Parathyroid adenoma (tissue), 2 donors: ENCODE results near the gene CRB1.

Source experiments
- H2AFZ ChIP-seq: fragments of 300-600 bp; sonication (generic); one replicate; pipeline ENCODE4 v1.7.0; 2017; ENCODE audit warnings: antibody characterized with exemption, mild to moderate bottlenecking
- H3K27ac ChIP-seq: fragments of 300-600 bp; sonication (generic); one replicate; pipeline ENCODE4 v1.7.0; 2017
- H3K27me3 ChIP-seq: fragments of 300-600 bp; sonication (generic); one replicate; pipeline ENCODE4 v1.7.0; 2017; ENCODE audit warnings: low read length; ENCODE audit not compliant: control insufficient read depth, insufficient read depth
- H3K36me3 ChIP-seq: fragments of 300-600 bp; sonication (generic); one replicate; pipeline ENCODE4 v1.7.0; 2017; ENCODE audit warnings: low read length; ENCODE audit not compliant: control insufficient read depth, insufficient read depth
- H3K4me1 ChIP-seq: fragments of 300-600 bp; sonication (generic); one replicate; pipeline ENCODE4 v1.7.0; 2017; ENCODE audit warnings: control low read depth
- H3K4me2 ChIP-seq: fragments of 300-600 bp; sonication (generic); one replicate; pipeline ENCODE4 v1.7.0; 2017; ENCODE audit warnings: low read length
- H3K4me3 ChIP-seq: fragments of 300-600 bp; sonication (generic); one replicate; pipeline ENCODE4 v1.7.0; 2017; ENCODE audit warnings: low read depth, low read length
- H3K79me2 ChIP-seq: fragments of 300-600 bp; sonication (generic); one replicate; pipeline ENCODE4 v1.7.0; 2017; ENCODE audit warnings: control low read depth
- H3K9ac ChIP-seq: fragments of 300-600 bp; sonication (generic); one replicate; pipeline ENCODE4 v1.7.0; 2017; ENCODE audit warnings: mild to moderate bottlenecking
- H3K9me3 ChIP-seq: fragments of 300-600 bp; sonication (generic); one replicate; pipeline ENCODE4 v1.7.0; 2017; ENCODE audit warnings: low read length; ENCODE audit not compliant: control insufficient read depth
- TF ChIP-seq, protein P1 (sequence below): fragments of 300-600 bp; sonication (generic); IDR thresholded peaks from one replicate; pipeline ENCODE4 v1.7.0; 2017; ENCODE audit warnings: antibody characterized with exemption, mild to moderate bottlenecking
- donor health status: primary hyperparathyroidism.

The CRB1 gene

DNA sequence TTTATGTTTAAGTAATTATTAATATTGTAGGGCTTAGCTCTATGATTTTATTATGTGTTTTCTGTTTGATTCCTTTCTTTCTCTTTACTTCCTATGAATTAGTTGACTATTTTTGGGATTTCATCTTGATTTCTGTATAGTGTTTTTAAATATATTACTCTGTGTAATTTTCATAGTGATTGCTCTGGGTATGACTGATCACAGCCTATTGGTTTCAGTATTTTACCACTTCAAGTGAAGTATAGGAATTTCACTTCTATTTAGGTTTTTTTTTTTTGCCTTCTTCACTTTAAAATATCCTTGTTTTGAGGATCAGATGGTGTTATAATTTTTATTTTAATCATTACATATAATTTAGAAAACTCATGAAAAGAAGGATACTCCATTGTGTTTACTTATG, 94.8 kb downstream of the CRB1 start:
- H3K79me2 ChIP-seq = no peaks in the 10 kb centered on the region
- H3K4me1 ChIP-seq = no peaks in the 10 kb centered on the region
- TF ChIP-seq, protein P1, sequence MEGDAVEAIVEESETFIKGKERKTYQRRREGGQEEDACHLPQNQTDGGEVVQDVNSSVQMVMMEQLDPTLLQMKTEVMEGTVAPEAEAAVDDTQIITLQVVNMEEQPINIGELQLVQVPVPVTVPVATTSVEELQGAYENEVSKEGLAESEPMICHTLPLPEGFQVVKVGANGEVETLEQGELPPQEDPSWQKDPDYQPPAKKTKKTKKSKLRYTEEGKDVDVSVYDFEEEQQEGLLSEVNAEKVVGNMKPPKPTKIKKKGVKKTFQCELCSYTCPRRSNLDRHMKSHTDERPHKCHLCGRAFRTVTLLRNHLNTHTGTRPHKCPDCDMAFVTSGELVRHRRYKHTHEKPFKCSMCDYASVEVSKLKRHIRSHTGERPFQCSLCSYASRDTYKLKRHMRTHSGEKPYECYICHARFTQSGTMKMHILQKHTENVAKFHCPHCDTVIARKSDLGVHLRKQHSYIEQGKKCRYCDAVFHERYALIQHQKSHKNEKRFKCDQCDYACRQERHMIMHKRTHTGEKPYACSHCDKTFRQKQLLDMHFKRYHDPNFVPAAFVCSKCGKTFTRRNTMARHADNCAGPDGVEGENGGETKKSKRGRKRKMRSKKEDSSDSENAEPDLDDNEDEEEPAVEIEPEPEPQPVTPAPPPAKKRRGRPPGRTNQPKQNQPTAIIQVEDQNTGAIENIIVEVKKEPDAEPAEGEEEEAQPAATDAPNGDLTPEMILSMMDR = no peak
- no peak overlapping the region for H3K4me2 ChIP-seq
- H3K27me3 ChIP-seq = no peaks in the 10 kb centered on the region
- no peak overlapping the region for H3K27ac ChIP-seq
- no peak overlapping the region for H2AFZ ChIP-seq
- H3K9me3 ChIP-seq = no peaks in the 10 kb centered on the region
- no peak overlapping the region for H3K9ac ChIP-seq
- no peak overlapping the region for H3K4me3 ChIP-seq
- no peaks in the 10 kb centered on the region for H3K36me3 ChIP-seq

DNA sequence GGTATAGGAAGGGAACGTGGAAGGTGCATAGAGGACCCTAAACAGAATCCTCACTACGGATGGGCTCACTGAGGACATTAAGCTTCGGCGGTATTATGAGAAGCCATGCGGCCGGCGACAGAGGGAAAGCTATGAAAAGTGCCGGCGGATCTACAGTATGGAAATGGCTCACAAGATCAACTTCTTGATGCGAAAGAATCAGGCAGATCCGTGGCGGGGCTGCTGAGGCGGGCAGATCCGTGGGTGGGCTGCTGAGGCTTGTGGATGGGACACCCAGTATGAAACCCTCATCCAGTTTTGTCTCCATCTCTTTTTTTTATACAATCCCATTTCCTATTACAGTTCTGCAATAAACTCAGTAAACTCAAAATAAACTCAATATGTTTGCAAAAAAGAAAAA, 95.8 kb downstream of the CRB1 start:
- H3K9me3 ChIP-seq = no peaks in the 10 kb centered on the region
- no peaks in the 10 kb centered on the region for H3K4me1 ChIP-seq
- TF ChIP-seq, protein P1 = no peak
- H2AFZ ChIP-seq = no peak overlapping the region
- H3K36me3 ChIP-seq = no peaks in the 10 kb centered on the region
- H3K4me2 ChIP-seq = no peak overlapping the region
- H3K79me2 ChIP-seq = no peaks in the 10 kb centered on the region
- no peaks in the 10 kb centered on the region for H3K27me3 ChIP-seq
- H3K27ac ChIP-seq = no peak overlapping the region
- H3K4me3 ChIP-seq = no peak overlapping the region
- no peak overlapping the region for H3K9ac ChIP-seq

DNA sequence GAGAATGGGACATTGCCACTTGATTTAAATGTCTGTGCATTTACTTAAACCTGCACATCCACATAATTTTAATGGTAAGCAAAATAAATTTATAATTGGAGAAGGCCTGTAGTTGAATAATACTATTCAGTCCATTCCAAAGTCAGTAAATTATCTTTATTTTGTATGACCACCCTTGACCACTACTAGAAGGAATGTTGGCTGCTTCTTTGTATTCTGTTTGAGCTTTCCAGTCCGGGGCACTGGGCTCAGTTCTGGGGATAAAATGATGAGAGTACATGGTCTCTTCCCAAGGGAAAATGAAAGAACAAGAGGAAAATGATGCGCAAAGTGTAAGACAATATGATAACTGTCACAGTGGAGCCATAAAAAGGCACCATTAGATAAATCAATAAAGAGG, 98.9 kb downstream of the CRB1 start:
- H3K27ac ChIP-seq = no peak overlapping the region
- no peak overlapping the region for H2AFZ ChIP-seq
- H3K27me3 ChIP-seq = no peaks in the 10 kb centered on the region
- no peaks in the 10 kb centered on the region for H3K4me1 ChIP-seq
- no peak overlapping the region for H3K4me3 ChIP-seq
- H3K9ac ChIP-seq = no peak overlapping the region
- no peaks in the 10 kb centered on the region for H3K79me2 ChIP-seq
- H3K36me3 ChIP-seq = no peaks in the 10 kb centered on the region
- TF ChIP-seq, protein P1 = no peak
- no peak overlapping the region for H3K4me2 ChIP-seq
- no peaks in the 10 kb centered on the region for H3K9me3 ChIP-seq

DNA sequence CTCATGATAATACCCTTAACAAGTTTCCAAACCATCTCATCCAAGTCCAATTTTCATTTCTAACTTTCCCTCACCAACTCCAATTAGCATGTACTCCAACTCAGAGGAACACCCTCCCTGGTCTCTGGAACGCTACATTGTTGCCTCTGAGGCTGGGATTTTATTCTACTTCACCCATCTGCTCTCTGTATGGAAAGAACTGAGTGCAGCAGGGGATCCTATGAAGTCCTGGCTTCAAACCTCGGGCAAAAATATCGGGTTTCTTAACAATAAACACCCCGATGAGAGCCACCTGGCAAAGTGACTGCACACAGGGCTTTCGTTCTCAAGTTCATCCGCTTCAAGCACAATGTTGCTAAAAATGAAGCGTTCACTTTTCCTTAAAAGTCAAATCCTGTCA, 99.6 kb downstream of the CRB1 start:
- Histone ChIP-seq H3K4me1 (no peaks in the 10 kb centered on the region), H3K79me2 (no peaks in the 10 kb centered on the region), H3K4me3 (no peak overlapping the region), H3K36me3 (no peaks in the 10 kb centered on the region), H3K4me2 (no peak overlapping the region), H3K27ac (no peak overlapping the region), H2AFZ (no peak overlapping the region), H3K9me3 (no peaks in the 10 kb centered on the region), H3K9ac (no peak overlapping the region), H3K27me3 (no peaks in the 10 kb centered on the region)
- TF ChIP-seq, protein P1 = no peak

DNA sequence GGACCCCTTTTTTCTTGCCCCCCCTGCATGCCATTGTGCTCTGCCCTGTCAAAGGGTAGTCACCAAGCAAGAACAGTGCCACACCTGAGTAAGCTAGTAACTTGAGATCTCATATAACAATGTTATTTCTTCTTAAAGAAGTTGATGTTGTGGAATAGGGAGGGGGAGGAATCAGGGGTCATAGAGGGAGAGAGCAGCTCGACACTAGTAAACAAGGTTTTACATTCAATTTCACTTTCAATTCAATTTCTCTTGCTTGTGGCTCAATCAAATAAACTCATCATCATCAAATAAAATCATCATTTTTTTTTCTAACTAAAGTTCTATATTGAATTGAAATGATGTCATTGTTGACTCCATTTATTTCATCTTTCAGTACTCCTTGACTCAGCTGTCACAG, 106.4 kb downstream of the CRB1 start:
- Histone ChIP-seq H3K9ac (no peak overlapping the region), H3K4me2 (no peak overlapping the region), H3K27me3 (no peaks in the 10 kb centered on the region), H3K36me3 (no peaks in the 10 kb centered on the region), H3K4me1 (no peaks in the 10 kb centered on the region), H2AFZ (no peak overlapping the region), H3K27ac (no peak overlapping the region), H3K79me2 (no peaks in the 10 kb centered on the region), H3K4me3 (no peak overlapping the region), H3K9me3 (no peaks in the 10 kb centered on the region)
- TF ChIP-seq, protein P1 = no peak
